Thyroid gland (tissue), 4 donors: ENCODE data around the gene CLIC5. TPM values are rescaled to one million over a fixed set of nuclear protein-coding genes. Genes with fewer than 3 reads are reported as not detected.
A peak's percentile ranks its signal among the peaks of the same experiment; 100 is the strongest.

ENCODE experiments used
- DNase-seq, 2 donors: peaks; one replicate each; pipeline ENCODE4 v3.0.0-alpha.2; 2019
- H3K27ac ChIP-seq, 3 donors: fragments of 200-600 bp; sonication (generic); 1 replicate in 2 of 3; 2 replicates in 1 of 3; pipeline ENCODE4 v1.5.1; 2016 to 2019; ENCODE audit warnings: mild to moderate bottlenecking in 1 of 3, moderate library complexity in 1 of 3
- H3K27me3 ChIP-seq: fragments of 200-600 bp; sonication (generic); one replicate; pipeline ENCODE4 v1.5.1; 2019
- H3K36me3 ChIP-seq, 2 donors: fragments of 200-600 bp; sonication (generic); one replicate each; pipeline ENCODE4 v1.5.1; 2016 to 2019
- H3K4me1 ChIP-seq, 2 donors: fragments of 200-600 bp; sonication (generic); one replicate each; pipeline ENCODE4 v1.5.1; 2017 to 2019
- H3K4me3 ChIP-seq, 3 donors: fragments of 200-600 bp; sonication (generic); replicated peaks in 1 of 3; 1 replicate in 2 of 3; 2 replicates in 1 of 3; pipeline ENCODE4 v1.5.1; 2016; ENCODE audit warnings: mild to moderate bottlenecking in 1 of 3
- H3K9me3 ChIP-seq: fragments of 200-600 bp; sonication (generic); one replicate; pipeline ENCODE4 v1.5.1; 2017
- POLR2A ChIP-seq, 2 donors: fragments of 450-650 bp; IDR thresholded peaks; one replicate each; pipeline ENCODE4 v1.6.1; 2017; ENCODE audit warnings: antibody characterized with exemption in 2 of 2, mild to moderate bottlenecking in 2 of 2, moderate library complexity in 1 of 2
- WGBS, 2 donors: methylation state at CpG; one replicate each; pipeline ENCODE4 v1.1.5; 2017; 5-methylcytosine and 5-hydroxymethylcytosine counted together
- intact Hi-C: fragments of 100-400 bp; cut with DNase I; formaldehyde crosslinking; loops from one replicate; pipeline ENCODE4 v1.15.1; 2023
- total RNA-seq, 4 donors: library from RNA; depleted of rRNA; stranded (reverse); fragments of >200 nt; gene quantifications; one replicate each; pipeline ENCODE4 v1.2.3, GENCODE V29; 2016
- TF ChIP-seq, protein P1 (sequence below), 6 experiments: fragments of 200-600 bp in 3 of 6; fragments of 450-650 bp in 3 of 6; sonication (generic) in 3 of 6; IDR thresholded peaks; one replicate each; pipeline ENCODE4 v1.5.1; 2016 to 2019; ENCODE audit warnings: antibody characterized with exemption in 6 of 6, mild to moderate bottlenecking in 2 of 6, inconsistent platforms in 1 of 6, moderate library complexity in 1 of 6

The CLIC5 gene
- total RNA-seq, 4 donors from 2014 or later = 10.5 to 15.5 (median 11.7) TPM

DNA sequence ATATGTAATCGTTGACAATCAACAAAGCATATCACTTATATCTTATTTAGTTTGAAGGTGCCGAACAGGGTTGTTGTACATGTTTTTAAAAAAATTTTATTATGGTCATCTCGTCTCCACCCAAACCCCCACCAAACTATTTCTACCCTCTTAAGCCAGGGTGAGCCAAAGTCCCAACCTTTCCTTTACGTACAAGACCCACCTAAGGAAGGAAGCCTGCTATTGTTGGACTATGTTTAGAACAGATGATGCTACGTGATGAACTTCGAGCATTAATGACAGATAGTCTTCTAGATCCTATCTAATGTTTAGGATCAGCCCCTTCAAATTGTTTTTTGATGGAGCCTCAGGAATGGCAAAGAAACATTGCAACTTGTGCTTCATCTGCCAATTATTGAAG is 44.4 kb downstream of the CLIC5 start:
- TF ChIP-seq, protein P1, sequence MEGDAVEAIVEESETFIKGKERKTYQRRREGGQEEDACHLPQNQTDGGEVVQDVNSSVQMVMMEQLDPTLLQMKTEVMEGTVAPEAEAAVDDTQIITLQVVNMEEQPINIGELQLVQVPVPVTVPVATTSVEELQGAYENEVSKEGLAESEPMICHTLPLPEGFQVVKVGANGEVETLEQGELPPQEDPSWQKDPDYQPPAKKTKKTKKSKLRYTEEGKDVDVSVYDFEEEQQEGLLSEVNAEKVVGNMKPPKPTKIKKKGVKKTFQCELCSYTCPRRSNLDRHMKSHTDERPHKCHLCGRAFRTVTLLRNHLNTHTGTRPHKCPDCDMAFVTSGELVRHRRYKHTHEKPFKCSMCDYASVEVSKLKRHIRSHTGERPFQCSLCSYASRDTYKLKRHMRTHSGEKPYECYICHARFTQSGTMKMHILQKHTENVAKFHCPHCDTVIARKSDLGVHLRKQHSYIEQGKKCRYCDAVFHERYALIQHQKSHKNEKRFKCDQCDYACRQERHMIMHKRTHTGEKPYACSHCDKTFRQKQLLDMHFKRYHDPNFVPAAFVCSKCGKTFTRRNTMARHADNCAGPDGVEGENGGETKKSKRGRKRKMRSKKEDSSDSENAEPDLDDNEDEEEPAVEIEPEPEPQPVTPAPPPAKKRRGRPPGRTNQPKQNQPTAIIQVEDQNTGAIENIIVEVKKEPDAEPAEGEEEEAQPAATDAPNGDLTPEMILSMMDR (IDR thresholded peaks at IDR 0.05) = no peak
- no peak for TF ChIP-seq POLR2A (IDR thresholded peaks at IDR 0.05)
- no peaks in the 10 kb centered on the region for H3K36me3 ChIP-seq
- intact Hi-C loops = no loop called here
- H3K4me1 ChIP-seq = peaks cover 12 to 27% of the 10 kb centered on the region in 2 donors
- H3K4me3 ChIP-seq = no peak overlapping the region
- WGBS, 2 donors = 87 to 89% methylated on average over 6 of the region's 6 CpGs
- no peaks in the 10 kb centered on the region for H3K27me3 ChIP-seq
- H3K27ac ChIP-seq = no peak overlapping the region
- no peaks in the 10 kb centered on the region for H3K9me3 ChIP-seq
- no peak for DNase-seq

DNA sequence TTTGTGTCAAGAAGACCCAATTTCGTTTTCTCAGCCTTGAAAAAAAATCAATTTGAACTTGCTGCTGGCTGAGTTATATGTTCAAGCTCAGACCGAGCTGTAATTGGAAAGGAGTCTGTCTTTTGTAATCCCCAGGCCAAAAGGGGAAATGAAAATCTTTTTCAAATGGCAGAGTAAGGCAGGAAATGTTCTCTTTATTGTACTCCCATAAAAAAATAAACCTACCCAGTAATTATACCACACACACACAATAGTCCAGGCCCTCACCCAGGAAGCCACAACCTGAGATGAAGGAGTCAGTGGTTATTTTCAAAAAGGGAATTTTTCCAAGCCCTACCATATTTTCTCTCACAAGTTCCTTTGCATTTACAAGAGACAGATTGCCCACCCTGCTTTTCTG is 45.3 kb downstream of the CLIC5 start:
- intact Hi-C loops = no loop called here
- no peak for DNase-seq
- Histone ChIP-seq H3K36me3 (no peaks in the 10 kb centered on the region), H3K4me1 (peaks cover 21 to 37% of the 10 kb centered on the region in 2 donors), H3K27me3 (no peaks in the 10 kb centered on the region), H3K9me3 (no peaks in the 10 kb centered on the region), H3K27ac (peak overlapping the region in 2 of 3 donors; percentile 1 to 18), H3K4me3 (no peak overlapping the region)
- 59 to 60% methylated on average over 2 of the region's 2 CpGs for WGBS, 2 donors
- TF ChIP-seq, protein P1 (IDR thresholded peaks at IDR 0.05) = no peak
- no peak for TF ChIP-seq POLR2A (IDR thresholded peaks at IDR 0.05)

DNA sequence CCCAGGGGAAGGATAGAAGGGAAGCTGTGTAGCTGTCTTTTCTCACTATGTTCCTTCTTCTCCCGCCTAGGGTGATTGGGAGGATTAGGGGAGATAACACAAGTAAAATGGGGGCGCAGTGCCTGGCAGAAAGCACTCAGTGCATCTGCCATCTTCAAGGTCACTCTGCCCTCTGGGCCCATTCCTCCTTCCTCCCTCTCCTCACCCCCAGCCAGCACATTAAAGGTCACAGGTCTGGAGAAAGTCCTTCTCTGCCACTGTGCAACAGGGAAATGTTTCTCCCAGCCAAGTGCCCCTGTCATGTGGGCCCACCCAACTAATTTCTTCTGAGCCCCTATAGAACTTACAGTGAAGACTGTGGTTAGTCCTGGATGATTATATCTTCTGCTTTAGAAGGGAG is 45.8 kb downstream of the CLIC5 start:
- Histone ChIP-seq H3K4me1 (peaks cover 23 to 41% of the 10 kb centered on the region in 2 donors), H3K36me3 (no peaks in the 10 kb centered on the region), H3K27ac (peak overlapping the region in 2 of 3 donors; percentile 1 to 18), H3K9me3 (no peaks in the 10 kb centered on the region), H3K27me3 (no peaks in the 10 kb centered on the region), H3K4me3 (no peak overlapping the region)
- intact Hi-C loops = no loop called here
- DNase-seq = no peak
- no peak for TF ChIP-seq POLR2A (IDR thresholded peaks at IDR 0.05)
- TF ChIP-seq, protein P1 (IDR thresholded peaks at IDR 0.05) = no peak
- WGBS, 2 donors = 87 to 88% methylated on average over 2 of the region's 2 CpGs

DNA sequence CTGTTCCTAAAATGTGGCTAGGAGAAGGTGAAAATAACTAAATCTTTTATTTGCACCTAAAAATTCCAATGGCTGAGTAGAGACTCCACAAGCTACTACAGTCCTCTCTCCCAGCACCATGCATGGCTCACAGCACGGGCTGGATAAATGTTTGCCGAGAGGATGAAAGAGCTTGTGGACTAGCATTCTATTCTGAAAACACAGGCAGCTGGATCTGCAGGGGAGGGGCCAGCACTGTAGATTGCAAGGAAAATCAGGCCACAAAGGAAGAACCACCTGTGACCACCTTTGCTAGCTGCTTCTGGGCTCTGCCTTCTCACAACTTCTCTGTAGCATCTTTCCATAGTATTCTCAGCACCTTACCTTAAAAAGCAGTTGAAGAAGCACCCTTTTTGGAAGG is 46.6 kb downstream of the CLIC5 start:
- DNase-seq = no peak
- Histone ChIP-seq H3K36me3 (no peaks in the 10 kb centered on the region), H3K27ac (no peak overlapping the region), H3K27me3 (no peaks in the 10 kb centered on the region), H3K4me1 (peaks cover 25 to 50% of the 10 kb centered on the region in 2 donors), H3K4me3 (no peak overlapping the region), H3K9me3 (no peaks in the 10 kb centered on the region)
- intact Hi-C loops = no loop called here
- 75 to 86% methylated on average over 2 of the region's 2 CpGs for WGBS, 2 donors
- TF ChIP-seq, protein P1 (IDR thresholded peaks at IDR 0.05) = no peak
- no peak for TF ChIP-seq POLR2A (IDR thresholded peaks at IDR 0.05)

DNA sequence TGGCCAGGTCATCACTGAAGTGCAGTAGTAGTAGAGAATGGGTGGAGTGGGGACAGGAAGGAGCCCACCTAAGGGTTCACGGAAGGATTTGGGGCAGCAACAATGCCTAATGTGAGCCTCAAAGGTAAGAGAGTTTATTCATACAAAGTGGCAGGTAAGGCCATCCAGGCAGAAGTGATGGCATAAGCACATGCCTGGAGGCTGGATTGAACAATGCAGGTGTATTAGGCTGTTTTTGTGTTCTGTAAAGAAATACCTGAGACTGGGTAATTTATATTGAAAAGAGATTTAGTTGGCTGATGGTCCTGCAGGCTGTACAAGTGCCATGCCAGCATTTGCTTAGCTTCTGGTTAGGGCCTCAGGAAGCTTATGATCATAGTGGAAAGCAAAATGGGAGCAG is 48.3 kb downstream of the CLIC5 start:
- Histone ChIP-seq H3K27me3 (no peaks in the 10 kb centered on the region), H3K9me3 (no peaks in the 10 kb centered on the region), H3K27ac (peak overlapping the region in 1 of 3 donors; percentile 26), H3K36me3 (no peaks in the 10 kb centered on the region), H3K4me1 (peaks cover 32 to 47% of the 10 kb centered on the region in 2 donors), H3K4me3 (no peak overlapping the region)
- no peak for DNase-seq
- 100% methylated on average over 1 of the region's 1 CpG for WGBS, 2 donors
- TF ChIP-seq, protein P1 (IDR thresholded peaks at IDR 0.05) = no peak
- intact Hi-C loops = no loop called here
